Spleen (tissue), 10 donors: ENCODE measurements around the gene PTPN4. TPM values are rescaled to one million over a fixed set of nuclear protein-coding genes. Genes with fewer than 3 reads are reported as not detected.

Experiments
- polyA plus RNA-seq, 3 donors: library from polyadenylated mRNA; stranded (reverse); fragments of 200-250 nt; gene quantifications; one replicate each; pipeline ENCODE4 v1.2.1, GENCODE V29; 2013
- total RNA-seq, 7 donors: library from RNA; depleted of rRNA in 3 of 7; stranded (reverse); fragments of >200 nt in 3 of 7; fragmentation: NEBNext Ultra II Directional in 4 of 7; extraction: Animal tissue kit (Norgen Biotek cat#: 25700) in 4 of 7; gene quantifications; one replicate each; pipeline versions ENCODE4 v1.1.0 to v1.2.1, GENCODE V29; 2016 to 2021
- donor health status: healthy with polysubstance abuse.
- donor health status: DM: no; HTN: no; CAD: no; lungs with moderate emphysema.
- donor health status: DM: no; HTN: no; CAD: no.
- donor health status: Bipolar disorder and iron deficiency.
- donor health status: healthy.
- donor health status: DM: no; HTN: no; CAD: no.
- donor health status: DM: yes; HTN: yes; CAD: no.

PTPN4 gene
- total and polyA plus RNA-seq, 10 donors = 2.4 to 50.9 (median 37.1) TPM

Other genes starting within 250 kb of the PTPN4 start
- gene SCTR, start 235.4 kb upstream of the PTPN4 start, total RNA-seq = under 1 TPM in 1 of 7 donors, not detected in 6; 0.54 TPM
- under 1 TPM; 0.39 to 0.53 (median 0.42) TPM for gene SCTR, start 235.4 kb upstream of the PTPN4 start, polyA plus RNA-seq
- gene CFAP221, start 215.5 kb upstream of the PTPN4 start, total RNA-seq = 1 to 10 TPM in 2 of 7 donors, under 1 TPM in 3, not detected in 2; 0.46 to 1.5 (median 0.97) TPM
- gene CFAP221, start 215.5 kb upstream of the PTPN4 start, polyA plus RNA-seq = under 1 TPM; 0.06 to 0.30 (median 0.14) TPM
- gene TMEM177, start 80.7 kb upstream of the PTPN4 start, total RNA-seq = 1 to 10 TPM; 6.6 to 9.5 (median 7.5) TPM
- 1 to 10 TPM; 3.7 to 8.2 (median 8.0) TPM for gene TMEM177, start 80.7 kb upstream of the PTPN4 start, polyA plus RNA-seq